Hypothalamus (tissue), 51 donors: ENCODE data around the gene APOBEC3A.

Experiments used
- DNase-seq, 51 donors: peaks; one replicate each; lab custom pipeline; 2025; lab: John Stamatoyannopoulos, UW

APOBEC3A gene

DNA sequence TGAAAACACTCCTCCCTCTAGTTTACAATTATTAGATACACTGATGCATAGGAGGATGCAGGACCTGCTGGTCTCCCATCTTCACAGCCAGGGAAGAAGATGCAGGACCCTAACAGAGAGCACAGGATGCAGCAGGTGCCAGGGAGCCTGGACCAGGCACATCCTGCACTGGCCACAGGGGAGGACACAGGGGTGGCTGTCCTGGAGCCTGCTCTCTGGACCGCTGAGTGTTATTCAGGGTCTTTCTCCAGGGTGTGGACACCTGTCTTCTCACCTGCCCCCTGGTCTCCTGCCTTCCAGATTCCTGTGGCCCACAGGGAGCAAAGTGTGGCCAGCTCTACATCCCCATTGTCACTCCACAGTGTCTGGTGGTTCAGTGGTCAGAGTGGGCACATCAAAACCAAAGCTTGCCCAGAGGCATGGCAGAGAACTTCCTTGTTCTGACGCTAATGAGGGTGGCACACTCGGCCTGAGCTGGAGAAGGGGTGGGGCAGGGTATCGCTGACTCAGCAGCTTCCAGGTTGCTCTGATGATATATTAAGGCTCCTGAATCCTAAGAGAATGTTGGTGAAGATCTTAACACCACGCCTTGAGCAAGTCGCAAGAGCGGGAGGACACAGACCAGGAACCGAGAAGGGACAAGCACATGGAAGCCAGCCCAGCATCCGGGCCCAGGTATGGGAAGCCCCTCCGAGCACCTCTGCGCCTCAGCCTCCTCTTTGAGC, at the start of gene APOBEC3A:
Gene APOBEC3A (plus strand): TSS at position 564 of the 725 bp plus-strand sequence. CDS start 83 bp downstream, at position 647.
- DNase-seq, result no peak

DNA sequence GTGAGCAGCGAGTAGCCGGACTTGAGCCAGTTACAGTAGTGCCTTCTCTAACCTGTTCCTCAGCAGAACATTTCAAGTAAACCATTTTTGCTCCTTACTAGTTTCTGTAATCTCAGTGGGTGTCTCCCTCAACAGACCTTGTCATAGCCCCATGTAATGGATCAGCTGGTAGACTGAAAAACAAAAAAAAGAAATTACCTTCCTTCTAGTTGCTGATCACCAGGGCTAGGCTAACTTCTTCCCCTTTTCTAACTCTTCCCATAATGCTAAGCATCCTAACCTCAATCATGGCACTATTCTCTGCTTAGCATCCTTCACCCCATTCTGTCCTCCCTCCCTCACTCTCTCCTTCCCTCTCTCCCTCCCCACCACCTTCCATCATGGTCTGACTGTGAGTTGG, 49.6 kb upstream of the APOBEC3A start:
- no peak for DNase-seq

DNA sequence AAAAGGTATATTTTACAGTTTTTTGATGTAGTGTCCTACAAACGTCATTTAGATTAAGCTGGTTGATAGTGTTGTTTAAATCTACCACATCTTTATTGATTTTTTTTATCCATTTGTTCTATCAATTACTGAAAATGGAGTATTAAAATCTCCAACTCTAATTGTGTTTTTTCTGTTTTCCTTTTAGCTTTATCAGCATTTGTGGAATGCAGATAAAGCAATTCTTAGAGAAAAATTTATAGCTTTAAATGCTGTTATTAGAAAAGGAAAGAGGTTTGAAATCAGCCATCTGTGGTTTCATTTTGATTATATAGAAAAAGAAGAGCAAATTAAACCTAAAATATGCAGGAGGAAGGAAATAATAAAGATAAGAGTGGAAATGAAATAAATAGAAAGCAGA, 46.0 kb upstream of the APOBEC3A start:
- DNase-seq, result no peak

DNA sequence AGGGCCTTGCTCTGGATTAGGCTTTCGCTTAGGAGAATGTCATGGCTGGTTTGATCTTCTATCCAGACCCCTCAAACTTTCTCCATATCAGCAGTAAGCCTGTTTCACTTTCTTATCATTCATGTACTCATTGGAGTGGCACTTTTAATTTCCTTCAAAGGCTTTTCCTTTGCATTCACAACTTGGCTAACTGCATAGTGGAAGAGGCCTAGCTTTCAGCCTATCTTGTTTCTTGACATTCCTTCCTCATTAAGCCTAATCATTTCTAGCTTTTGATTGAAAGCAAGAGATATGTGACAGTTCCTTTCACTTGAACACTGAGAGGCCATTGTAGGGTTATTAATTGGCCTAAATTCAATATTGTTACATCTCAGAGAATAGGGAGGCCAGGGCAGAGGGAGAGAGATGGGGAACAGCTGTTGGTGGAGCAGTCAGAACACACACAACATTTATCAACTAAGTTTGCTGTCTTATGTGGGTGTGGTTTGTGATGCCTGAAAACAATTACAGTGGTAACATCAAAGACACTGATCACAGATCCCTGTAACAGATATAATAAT, 37.7 kb upstream of the APOBEC3A start:
- DNase-seq, result no peak

DNA sequence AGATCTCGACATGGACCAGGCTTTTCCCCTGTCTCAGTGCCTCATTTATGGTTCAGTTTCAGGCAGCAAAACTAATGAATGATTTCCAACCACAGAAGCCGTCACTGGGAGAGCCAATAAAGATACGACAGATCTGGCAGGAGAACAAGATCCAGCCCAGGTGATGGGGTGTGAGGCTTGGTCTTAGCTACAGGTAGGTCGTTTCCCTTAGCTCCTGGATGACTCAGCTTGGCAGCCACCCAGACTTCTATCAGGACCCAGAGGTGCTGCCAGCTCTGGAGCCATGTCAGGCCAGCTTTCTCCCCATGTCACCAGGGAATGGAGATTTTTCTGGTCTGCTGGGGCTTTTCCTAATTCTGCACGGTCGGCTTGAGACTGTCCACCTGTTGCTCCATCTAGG, 36.3 kb upstream of the APOBEC3A start:
- DNase-seq, result no peak

DNA sequence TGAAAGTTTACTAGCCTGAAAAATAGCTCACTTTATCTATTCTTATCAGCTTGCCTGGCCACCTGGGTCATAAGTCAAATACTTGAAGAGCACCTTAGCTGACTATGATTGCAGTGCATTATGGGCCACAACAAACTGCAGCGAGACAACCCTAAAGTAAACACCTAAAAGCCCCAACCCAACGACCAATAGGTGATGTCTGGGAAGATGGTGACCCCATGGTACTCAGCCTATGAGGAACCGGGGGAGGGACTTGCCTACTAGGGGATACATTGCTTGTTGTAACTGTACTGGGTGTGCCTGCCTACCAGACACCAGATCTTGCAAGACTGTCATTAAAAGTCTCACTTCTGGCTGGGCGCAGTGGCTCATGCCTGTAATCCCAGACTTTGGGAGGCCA, 35.6 kb upstream of the APOBEC3A start:
- DNase-seq, result no peak

DNA sequence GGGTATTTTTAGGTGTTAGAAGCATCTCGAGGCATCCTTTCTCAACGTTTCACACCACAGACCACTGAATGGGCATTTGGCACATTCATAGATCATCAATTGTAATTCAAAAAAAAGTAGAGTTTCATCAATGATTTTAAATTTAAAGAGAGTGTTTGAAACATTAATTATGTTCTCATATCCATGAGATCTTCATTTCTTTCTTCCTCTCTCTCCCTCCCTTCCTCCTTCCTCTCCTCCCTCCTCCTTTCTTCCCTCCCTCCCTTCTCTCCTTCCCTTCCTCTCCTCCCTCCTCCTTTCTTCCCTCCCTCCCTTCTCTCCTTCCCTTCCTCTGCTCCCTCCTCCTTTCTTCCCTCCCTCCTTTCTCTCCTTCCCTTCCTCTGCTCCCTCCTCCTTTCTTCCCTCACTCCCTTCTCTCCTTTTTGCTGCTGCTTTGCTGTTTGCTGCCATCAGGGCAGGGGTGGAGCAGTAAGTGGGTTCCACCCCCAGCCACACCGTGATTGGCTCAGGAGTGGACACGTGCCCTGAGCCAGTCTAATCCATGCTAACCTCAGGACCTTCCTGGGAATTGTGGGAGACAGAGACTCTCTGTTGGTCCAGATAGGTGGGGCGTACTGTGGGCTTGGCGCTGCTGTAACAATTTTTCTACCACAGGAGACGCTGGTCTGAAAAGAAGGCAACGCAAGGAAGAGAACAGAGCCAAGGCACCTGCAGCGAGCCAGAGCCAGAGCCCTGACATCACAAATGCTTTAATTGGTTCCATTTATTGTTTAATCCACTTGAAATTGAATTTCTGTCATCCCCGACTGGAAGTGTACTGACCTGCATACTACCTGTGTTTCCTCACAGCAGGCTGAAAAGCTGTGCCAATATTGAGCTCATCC, 33.7 kb upstream of the APOBEC3A start:
- peak in 49 of 51 donors; percentile 11 to 91 (median 66) for DNase-seq

DNA sequence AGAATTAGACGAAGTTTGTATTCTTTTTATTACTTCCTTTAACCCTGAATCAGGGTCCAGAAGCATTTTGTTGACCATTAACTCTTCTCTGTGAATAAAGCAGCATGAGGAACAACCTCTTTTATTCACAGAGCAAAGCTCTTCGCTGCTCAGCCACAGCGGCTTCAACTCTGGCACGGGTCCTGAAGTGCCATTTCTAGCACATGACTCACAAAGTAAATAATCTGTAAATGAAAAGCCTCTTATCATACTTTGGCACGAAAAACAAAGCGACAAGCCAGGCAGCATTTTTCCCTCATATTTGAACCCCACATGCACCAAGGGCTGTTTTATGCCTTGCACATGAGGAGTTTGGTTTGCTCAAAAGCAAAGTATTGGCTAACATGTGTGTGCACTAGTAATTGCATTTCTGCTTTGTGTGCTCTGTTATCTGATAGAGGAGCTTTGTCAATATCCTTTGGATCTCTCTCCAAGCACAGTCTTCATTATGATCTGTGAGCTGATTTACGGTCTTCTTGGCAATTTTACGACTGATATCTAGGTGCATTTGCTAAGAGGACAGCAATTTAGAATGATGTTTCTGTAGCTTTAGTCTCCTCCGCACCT, 33.0 kb upstream of the APOBEC3A start:
- DNase-seq, result peak in 12 of 51 donors; percentile 9 to 56 (median 22)

DNA sequence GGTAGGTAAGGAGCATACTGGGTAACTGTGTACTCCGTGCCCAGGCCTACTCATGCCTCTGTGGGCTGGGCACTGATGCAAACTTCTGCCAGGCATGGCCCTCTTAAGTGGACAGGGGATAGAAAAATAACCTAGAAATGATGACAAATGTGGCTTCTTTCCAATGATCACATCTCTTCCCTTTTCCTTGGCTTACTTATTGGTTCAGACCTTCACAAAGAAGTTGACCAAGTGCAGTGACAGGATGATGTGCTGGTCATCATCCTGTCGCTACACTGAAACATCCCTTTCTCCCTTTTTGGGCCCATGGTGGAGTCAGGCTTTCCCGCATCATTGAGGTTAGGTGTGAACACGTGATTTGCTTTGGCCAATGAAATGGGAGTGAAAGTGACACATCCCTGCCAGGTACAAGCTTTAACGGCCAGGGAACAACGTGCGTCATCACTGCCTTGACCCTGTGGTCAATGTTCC, 31.8 kb upstream of the APOBEC3A start:
- no peak for DNase-seq

DNA sequence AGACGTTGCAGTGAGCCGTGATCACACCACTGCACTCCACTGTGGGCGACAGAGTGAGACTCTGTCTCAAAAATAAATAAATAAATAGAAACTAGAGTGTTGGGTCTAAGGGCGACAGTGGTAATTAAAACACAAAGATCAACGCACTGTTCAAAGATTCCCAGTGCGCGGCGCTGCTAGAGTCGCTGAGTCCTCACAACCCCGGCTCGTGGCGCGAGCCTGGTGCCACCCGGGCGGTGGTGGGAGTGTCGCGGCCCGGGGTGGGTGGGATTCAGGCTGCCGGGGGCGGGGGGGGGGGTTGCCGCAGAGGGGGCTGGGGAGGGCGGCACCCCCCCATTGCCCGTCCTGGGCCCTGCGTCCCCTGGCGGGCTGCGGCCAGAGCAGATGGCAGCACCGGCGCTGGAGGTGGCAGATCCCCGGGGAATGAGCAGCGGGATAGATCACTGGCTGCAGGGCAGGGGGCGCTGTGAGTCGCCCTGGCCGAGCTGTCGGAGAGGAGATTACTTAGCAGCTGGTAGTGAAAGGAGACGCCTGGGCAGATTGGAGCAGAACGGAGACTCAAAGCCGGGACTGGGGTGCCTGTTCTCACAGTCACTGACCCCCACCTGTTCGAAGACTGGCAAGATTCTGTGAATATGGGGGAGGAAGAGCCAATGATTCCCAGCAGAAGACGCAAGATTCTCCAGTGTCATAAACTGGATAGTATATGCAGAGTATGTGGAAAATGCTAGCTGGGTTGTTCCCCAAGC, 30.2 kb upstream of the APOBEC3A start:
- peak in 48 of 51 donors; percentile 12 to 87 (median 58) for DNase-seq

DNA sequence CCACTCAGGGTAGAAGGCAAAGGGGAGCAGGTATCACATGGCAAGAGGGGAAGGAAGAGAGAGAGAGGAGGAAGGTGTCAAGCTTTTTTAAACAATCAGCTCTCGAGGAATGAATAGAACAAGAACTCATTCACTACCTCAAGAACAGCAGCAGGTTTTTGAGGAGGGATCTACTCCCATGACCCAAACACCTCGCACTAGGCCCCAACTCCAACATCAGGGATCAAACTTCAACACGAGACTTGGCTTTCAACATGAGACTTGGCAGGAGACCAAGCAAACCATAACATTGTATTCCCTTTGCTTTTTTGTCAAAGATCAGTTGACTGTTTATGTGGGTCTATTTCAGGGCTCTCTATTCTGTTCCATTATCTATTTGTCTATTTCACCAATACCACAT, 26.9 kb upstream of the APOBEC3A start:
- no peak for DNase-seq

DNA sequence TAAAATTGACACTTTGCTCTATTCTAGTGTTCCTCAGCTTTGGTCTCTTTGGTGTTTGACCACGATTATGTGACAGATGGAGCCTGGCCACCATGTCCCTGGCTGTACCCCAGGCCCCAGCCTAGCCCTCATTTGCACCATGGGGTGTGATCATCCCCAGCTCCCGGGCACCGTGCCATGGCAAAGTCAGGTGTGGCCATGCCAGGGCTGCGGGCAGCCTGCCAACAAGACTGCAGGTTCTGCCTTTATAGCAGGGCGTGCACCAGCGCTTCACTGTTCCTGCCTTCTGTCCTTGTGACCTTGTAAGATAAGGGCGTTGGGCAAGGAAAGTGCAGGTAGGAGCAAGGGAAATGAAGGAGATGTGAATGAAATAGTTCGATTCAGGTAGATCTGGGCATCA, 22.4 kb upstream of the APOBEC3A start:
- DNase-seq, result peak in 1 of 51 donors; percentile 7

DNA sequence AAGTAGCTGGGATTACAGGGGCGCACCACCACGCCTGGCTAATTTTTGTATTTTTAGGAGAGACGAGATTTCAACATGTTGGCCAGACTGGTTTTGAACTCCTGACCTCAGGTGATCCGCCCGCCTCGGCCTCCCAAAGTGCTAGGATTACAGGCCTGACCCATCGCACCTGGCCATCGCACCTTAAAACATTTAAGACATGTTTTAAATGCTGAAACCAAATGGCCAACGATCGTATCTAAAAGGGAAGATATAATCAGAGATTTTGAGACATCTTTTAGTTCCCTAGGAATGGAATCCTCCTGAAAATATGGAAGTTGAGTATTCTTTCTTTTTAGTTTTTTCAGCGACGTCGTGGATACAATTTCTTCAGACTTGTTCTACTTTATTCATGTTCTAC, 21.8 kb upstream of the APOBEC3A start:
- DNase-seq, result no peak

DNA sequence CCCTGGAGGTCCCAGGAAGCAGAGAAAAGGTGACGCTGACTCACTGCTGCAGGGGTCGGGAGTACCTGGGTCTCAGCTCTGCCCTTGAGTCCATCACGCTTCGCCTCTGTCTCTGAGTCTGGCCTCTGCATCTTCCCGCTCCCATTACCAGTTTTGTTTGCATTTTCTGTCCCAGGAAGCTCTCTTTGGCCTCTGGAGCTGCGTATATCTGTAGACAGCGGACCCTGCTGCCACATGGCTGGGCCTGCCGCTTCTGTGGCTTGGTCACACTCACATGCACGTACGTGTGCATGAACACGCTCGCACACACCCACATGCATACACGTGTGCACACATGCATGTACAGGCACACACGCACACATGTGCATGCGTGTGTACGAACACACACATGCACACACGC, 20.8 kb upstream of the APOBEC3A start:
- no peak for DNase-seq

DNA sequence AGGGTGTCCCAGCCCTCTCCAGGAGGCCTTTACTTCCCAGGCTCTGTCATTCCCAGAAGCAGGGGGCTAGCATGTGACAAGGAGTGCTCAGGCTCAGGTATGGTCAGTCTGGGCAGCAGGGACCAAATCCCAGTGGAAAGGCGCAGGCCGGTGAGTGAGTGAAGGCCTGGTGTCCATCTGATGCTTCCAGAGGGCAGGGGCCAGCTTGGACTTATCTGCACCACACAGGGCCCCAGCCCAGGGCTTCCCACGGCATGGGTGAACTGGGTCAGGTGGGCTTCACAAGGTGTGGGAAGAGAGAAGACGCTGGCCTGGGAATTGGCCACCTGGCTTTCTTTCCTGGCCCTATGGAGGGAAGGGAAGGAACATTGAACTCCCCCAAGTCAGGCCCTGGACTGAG, 20.4 kb upstream of the APOBEC3A start:
- DNase-seq, result no peak

DNA sequence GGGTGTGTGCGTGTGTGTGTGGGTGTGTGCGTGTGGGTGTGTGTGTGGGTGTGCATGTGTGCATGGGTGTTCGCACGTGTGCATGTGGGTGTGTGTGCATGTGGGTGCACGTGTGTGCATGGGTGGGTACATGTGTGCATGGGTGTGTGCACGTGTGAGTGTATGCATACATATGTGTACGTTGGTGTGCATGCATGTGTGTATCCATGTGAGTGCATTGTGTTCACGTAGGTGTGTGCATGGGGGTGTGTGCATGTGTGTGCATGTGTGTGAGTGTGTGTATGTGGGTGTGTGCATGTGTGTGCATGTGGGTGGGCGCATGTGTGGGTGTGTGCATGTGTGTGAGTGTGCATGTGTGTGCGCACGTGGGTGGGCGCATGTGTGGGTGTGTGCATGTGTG, 19.9 kb upstream of the APOBEC3A start:
- no peak for DNase-seq

DNA sequence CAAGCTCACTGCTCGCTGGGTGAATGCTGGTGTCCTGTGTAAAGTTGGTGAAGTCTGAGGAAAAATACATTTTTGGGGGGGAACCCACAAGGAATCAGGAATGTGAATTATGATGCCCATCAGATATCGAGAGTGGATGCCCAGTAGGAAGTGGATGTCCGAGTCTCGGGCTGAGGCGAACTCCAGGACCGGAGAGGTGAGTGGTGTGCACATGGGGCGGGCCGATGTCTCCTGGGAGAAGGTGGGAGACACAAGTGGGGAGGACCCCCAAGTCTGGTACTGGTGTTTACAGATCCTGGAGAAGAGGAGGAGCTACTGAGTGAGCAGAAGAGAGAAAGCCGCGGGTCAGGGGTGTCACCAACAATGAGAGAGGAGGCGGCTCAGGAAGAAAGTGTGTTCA, 19.2 kb upstream of the APOBEC3A start:
- no peak for DNase-seq

DNA sequence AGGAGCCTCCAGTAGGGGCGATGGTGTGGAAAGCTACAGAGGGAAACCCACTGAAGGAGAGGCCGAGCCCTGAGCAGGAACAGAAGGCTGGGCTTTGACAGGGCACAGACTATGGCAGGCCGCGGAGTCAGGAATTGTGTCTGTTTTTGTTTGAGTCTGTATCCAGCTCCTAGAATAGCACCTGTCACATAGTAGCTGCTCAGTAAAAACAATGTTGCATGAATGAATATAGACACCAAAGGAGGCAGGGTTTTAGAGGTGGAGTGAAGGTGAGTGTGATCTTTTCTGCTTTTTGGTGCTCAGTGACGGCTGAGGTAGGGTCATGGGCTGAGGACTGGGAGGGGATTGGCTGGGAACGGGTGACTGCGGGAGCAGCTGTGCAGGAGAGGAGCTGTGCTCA, 18.5 kb upstream of the APOBEC3A start:
- no peak for DNase-seq

DNA sequence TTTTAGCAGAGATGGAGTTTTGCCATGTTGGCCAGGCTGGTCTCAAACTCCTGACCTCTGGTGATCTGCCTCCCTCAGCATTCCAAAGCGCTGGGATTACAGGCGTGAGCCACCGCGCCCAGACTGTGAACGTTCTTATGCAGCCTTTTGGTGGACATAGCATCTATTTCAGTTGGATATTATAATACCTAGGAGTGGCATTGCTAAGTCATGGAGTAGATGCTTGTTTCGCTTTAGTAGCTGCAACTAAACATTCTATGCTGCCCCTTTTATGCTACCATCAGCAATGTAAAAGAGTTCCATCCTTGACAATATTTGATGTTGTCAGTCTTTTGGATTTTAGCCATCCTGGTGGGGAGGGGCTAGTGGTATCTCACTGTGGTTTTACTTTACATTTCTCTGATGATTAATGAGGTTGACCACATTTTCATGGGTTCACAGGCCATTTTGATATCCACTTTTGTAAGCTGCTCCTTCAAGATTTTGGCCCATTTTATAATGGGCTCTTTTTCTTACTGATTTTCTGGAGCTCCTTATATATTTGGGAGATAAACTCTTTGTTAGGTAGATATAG, 16.5 kb upstream of the APOBEC3A start:
- DNase-seq, result no peak

DNA sequence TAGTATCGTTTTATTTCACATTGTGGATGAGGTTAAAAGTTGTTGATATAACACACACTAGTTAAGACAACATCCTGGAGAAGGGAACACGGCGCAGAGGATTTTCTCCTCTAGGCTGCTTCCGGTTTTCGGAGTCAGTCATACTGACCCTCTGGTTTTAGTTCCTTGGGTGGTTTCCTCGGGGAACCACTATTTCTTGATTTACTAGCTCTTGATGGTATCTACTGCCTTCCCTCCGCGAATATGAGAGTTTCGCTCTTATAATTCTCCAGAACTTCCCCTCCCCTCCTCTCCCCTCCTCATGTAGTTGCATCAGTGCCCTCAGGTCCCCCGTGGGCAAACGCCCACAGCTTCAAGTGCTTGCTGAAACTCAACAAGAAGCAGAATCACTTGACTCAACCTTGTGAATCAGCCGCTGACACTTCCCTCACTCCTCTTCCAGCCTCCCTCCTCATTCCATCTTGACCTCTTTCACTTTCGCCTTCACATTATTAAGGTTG, 15.9 kb upstream of the APOBEC3A start:
- peak in 1 of 51 donors; percentile 22 for DNase-seq
